ENCODE results near the gene ITIH1.

Gene ITIH1

DNA sequence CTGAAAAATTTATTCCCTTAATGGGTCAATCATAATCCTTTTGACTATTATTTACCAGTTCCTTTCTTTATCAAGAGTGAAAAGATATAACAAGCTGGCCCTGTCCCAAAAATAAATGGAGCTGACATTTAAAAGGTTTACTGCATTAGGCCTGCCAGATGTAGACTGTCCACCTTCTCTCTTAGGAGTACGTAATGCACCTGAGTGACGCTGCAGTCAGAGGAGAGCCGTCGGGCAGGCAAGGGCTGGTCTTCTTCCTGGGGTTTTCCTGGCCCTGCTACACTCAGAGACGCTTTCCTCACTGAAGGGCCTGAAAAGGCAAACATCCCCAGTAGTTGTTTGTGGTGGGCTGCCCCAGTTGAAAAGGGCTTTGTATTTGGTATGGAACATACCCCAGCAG lies 34.2 kb upstream of the ITIH1 start:
- H3K27ac ChIP-seq (replicated peaks; ENCODE audit: low read length): no peak overlapping the region
- H3K9me3 ChIP-seq (replicated peaks in 1 of 2; ENCODE audit: control insufficient read depth in 2 of 2, insufficient read depth in 1 of 2, low read depth in 1 of 2, low read length in 2 of 2): peaks cover 0 to 18% of the 10 kb centered on the region in 2 donors
- H3K4ac ChIP-seq (ENCODE audit: low read length): no peak overlapping the region
- no peaks in the 10 kb centered on the region for H3K27me3 ChIP-seq (ENCODE audit: control insufficient read depth in 3 of 3, insufficient read depth in 3 of 3, low read depth in 1 of 3, low read length in 3 of 3)
- no peak overlapping the region for H3K9ac ChIP-seq (ENCODE audit: low read depth, low read length, poor library complexity)
- no peak overlapping the region for H3K18ac ChIP-seq (ENCODE audit: low read length)
- no peak overlapping the region for H2BK5ac ChIP-seq (ENCODE audit: low read length)
- H3K23ac ChIP-seq (ENCODE audit: low read depth, low read length, poor library complexity): no peak overlapping the region
- H3K14ac ChIP-seq (ENCODE audit: low read length): no peak overlapping the region
- no peak overlapping the region for H2BK120ac ChIP-seq (ENCODE audit: low read depth, low read length)
- no peak overlapping the region for H3K4me2 ChIP-seq (ENCODE audit: insufficient read depth, low read length, poor library complexity, severe bottlenecking)
- no peak for DNase-seq (ENCODE audit: low spot score)
- no peak overlapping the region for H4K8ac ChIP-seq (ENCODE audit: low read depth, low read length)
- H3K4me3 ChIP-seq (ENCODE audit: low read length in 2 of 2): no peak overlapping the region
- no CpG with 5 or more reads among the region's 5 CpGs for WGBS, 2 donors (ENCODE audit: extremely low coverage in 2 of 2, insufficient read length in 2 of 2, insufficient replicate concordance in 1 of 2)
- no peak overlapping the region for H2AK5ac ChIP-seq (ENCODE audit: low read depth, low read length)
- no peak overlapping the region for H2AFZ ChIP-seq (ENCODE audit: low read length)
- no peaks in the 10 kb centered on the region for H3K79me1 ChIP-seq (ENCODE audit: low read depth, low read length)
- no peak overlapping the region for H2BK12ac ChIP-seq (ENCODE audit: low read length)
- H2BK15ac ChIP-seq (ENCODE audit: low read length): no peak overlapping the region
- H3K4me1 ChIP-seq (ENCODE audit: control insufficient read depth in 2 of 2, insufficient read depth in 1 of 2, low read depth in 1 of 2, low read length in 2 of 2): no peaks in the 10 kb centered on the region
- no peak overlapping the region for H4K91ac ChIP-seq (ENCODE audit: low read depth, low read length, poor library complexity)
- H3K36me3 ChIP-seq (replicated peaks in 1 of 2; ENCODE audit: control insufficient read depth in 2 of 2, insufficient read depth in 2 of 2, low read length in 2 of 2): peaks cover 40 to 95% of the 10 kb centered on the region in 2 donors

DNA sequence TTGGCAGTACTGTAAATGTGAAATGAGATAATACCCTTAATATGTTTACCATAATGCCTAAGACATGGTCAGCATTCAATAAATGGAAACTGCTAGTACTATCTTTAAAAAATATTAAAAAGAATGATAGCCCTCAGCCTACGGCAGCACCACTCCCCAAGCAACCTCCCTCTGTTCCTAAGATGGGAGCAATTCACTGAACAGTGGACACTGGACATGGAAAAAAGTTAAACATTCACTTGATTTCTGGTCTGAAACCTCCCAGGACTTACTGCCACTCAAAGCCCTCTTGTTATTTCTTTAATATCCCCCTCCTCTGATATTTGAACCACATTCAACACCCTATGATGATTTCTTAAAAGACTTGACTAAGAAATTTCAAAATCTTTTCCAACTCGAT lies 33.7 kb upstream of the ITIH1 start:
- no peak overlapping the region for H3K18ac ChIP-seq (ENCODE audit: low read length)
- peaks cover 39 to 95% of the 10 kb centered on the region in 2 donors for H3K36me3 ChIP-seq (replicated peaks in 1 of 2; ENCODE audit: control insufficient read depth in 2 of 2, insufficient read depth in 2 of 2, low read length in 2 of 2)
- no peak overlapping the region for H2BK15ac ChIP-seq (ENCODE audit: low read length)
- no peak overlapping the region for H3K27ac ChIP-seq (replicated peaks; ENCODE audit: low read length)
- no peak overlapping the region for H3K4ac ChIP-seq (ENCODE audit: low read length)
- H2BK5ac ChIP-seq (ENCODE audit: low read length): no peak overlapping the region
- no peaks in the 10 kb centered on the region for H3K27me3 ChIP-seq (ENCODE audit: control insufficient read depth in 3 of 3, insufficient read depth in 3 of 3, low read depth in 1 of 3, low read length in 3 of 3)
- no peak overlapping the region for H4K8ac ChIP-seq (ENCODE audit: low read depth, low read length)
- H3K9ac ChIP-seq (ENCODE audit: low read depth, low read length, poor library complexity): no peak overlapping the region
- WGBS, 2 donors (ENCODE audit: extremely low coverage in 2 of 2, insufficient read length in 2 of 2, insufficient replicate concordance in 1 of 2): no CpG with 5 or more reads among the region's 2 CpGs
- no peak for DNase-seq (ENCODE audit: low spot score)
- peaks cover 0 to 18% of the 10 kb centered on the region in 2 donors for H3K9me3 ChIP-seq (replicated peaks in 1 of 2; ENCODE audit: control insufficient read depth in 2 of 2, insufficient read depth in 1 of 2, low read depth in 1 of 2, low read length in 2 of 2)
- no peak overlapping the region for H3K4me3 ChIP-seq (ENCODE audit: low read length in 2 of 2)
- no peak overlapping the region for H4K91ac ChIP-seq (ENCODE audit: low read depth, low read length, poor library complexity)
- H2BK120ac ChIP-seq (ENCODE audit: low read depth, low read length): no peak overlapping the region
- no peak overlapping the region for H3K14ac ChIP-seq (ENCODE audit: low read length)
- no peak overlapping the region for H2BK12ac ChIP-seq (ENCODE audit: low read length)
- H3K23ac ChIP-seq (ENCODE audit: low read depth, low read length, poor library complexity): no peak overlapping the region
- peaks cover under 1% of the 10 kb centered on the region for H3K79me1 ChIP-seq (ENCODE audit: low read depth, low read length)
- no peaks in the 10 kb centered on the region for H3K4me1 ChIP-seq (ENCODE audit: control insufficient read depth in 2 of 2, insufficient read depth in 1 of 2, low read depth in 1 of 2, low read length in 2 of 2)
- H3K4me2 ChIP-seq (ENCODE audit: insufficient read depth, low read length, poor library complexity, severe bottlenecking): no peak overlapping the region
- no peak overlapping the region for H2AK5ac ChIP-seq (ENCODE audit: low read depth, low read length)
- H2AFZ ChIP-seq (ENCODE audit: low read length): no peak overlapping the region

GRCh38 chr3:52752045-52752660 lies 25.2 kb upstream of the ITIH1 start:
- no peak overlapping the region for H3K4ac ChIP-seq (ENCODE audit: low read length)
- H2BK5ac ChIP-seq (ENCODE audit: low read length): no peak overlapping the region
- no peak overlapping the region for H2BK12ac ChIP-seq (ENCODE audit: low read length)
- H3K27me3 ChIP-seq (ENCODE audit: control insufficient read depth in 3 of 3, insufficient read depth in 3 of 3, low read depth in 1 of 3, low read length in 3 of 3): no peaks in the 10 kb centered on the region
- H3K23ac ChIP-seq (ENCODE audit: low read depth, low read length, poor library complexity): no peak overlapping the region
- H3K18ac ChIP-seq (ENCODE audit: low read length): no peak overlapping the region
- H3K14ac ChIP-seq (ENCODE audit: low read length): no peak overlapping the region
- H4K91ac ChIP-seq (ENCODE audit: low read depth, low read length, poor library complexity): no peak overlapping the region
- no peak overlapping the region for H2BK15ac ChIP-seq (ENCODE audit: low read length)
- no peak overlapping the region for H3K27ac ChIP-seq (replicated peaks; ENCODE audit: low read length)
- no peak overlapping the region for H2BK120ac ChIP-seq (ENCODE audit: low read depth, low read length)
- H2AFZ ChIP-seq (ENCODE audit: low read length): no peak overlapping the region
- no peak overlapping the region for H3K4me2 ChIP-seq (ENCODE audit: insufficient read depth, low read length, poor library complexity, severe bottlenecking)
- H3K4me3 ChIP-seq (ENCODE audit: low read length in 2 of 2): no peak overlapping the region
- DNase-seq (ENCODE audit: low spot score): no peak
- no peak overlapping the region for H2AK5ac ChIP-seq (ENCODE audit: low read depth, low read length)
- peaks cover 2% of the 10 kb centered on the region for H3K79me1 ChIP-seq (ENCODE audit: low read depth, low read length)
- H3K9me3 ChIP-seq (replicated peaks in 1 of 2; ENCODE audit: control insufficient read depth in 2 of 2, insufficient read depth in 1 of 2, low read depth in 1 of 2, low read length in 2 of 2): no peaks in the 10 kb centered on the region
- H3K4me1 ChIP-seq (ENCODE audit: control insufficient read depth in 2 of 2, insufficient read depth in 1 of 2, low read depth in 1 of 2, low read length in 2 of 2): no peaks in the 10 kb centered on the region
- H4K8ac ChIP-seq (ENCODE audit: low read depth, low read length): no peak overlapping the region
- no CpG with 5 or more reads among the region's 3 CpGs for WGBS, 2 donors (ENCODE audit: extremely low coverage in 2 of 2, insufficient read length in 2 of 2, insufficient replicate concordance in 1 of 2)
- peaks cover 26 to 93% of the 10 kb centered on the region in 2 donors for H3K36me3 ChIP-seq (replicated peaks in 1 of 2; ENCODE audit: control insufficient read depth in 2 of 2, insufficient read depth in 2 of 2, low read length in 2 of 2)
- H3K9ac ChIP-seq (ENCODE audit: low read depth, low read length, poor library complexity): no peak overlapping the region

- Histone ChIP-seq H3K36me3 (replicated peaks in 1 of 2; ENCODE audit: control insufficient read depth in 2 of 2, insufficient read depth in 2 of 2, low read length in 2 of 2) (peaks cover 18 to 95% of the 10 kb centered on the region in 2 donors), H3K4me2 (ENCODE audit: insufficient read depth, low read length, poor library complexity, severe bottlenecking) (no peak overlapping the region), H3K18ac (ENCODE audit: low read length) (no peak overlapping the region), H3K27me3 (ENCODE audit: control insufficient read depth in 3 of 3, insufficient read depth in 3 of 3, low read depth in 1 of 3, low read length in 3 of 3) (no peaks in the 10 kb centered on the region), H3K79me1 (ENCODE audit: low read depth, low read length) (no peaks in the 10 kb centered on the region), H2BK5ac (ENCODE audit: low read length) (no peak overlapping the region), H2BK120ac (ENCODE audit: low read depth, low read length) (no peak overlapping the region), H3K4me3 (ENCODE audit: low read length in 2 of 2) (no peak overlapping the region), H2AK5ac (ENCODE audit: low read depth, low read length) (no peak overlapping the region), H3K9ac (ENCODE audit: low read depth, low read length, poor library complexity) (no peak overlapping the region), H3K23ac (ENCODE audit: low read depth, low read length, poor library complexity) (no peak overlapping the region), H2BK15ac (ENCODE audit: low read length) (no peak overlapping the region), H3K4me1 (ENCODE audit: control insufficient read depth in 2 of 2, insufficient read depth in 1 of 2, low read depth in 1 of 2, low read length in 2 of 2) (no peaks in the 10 kb centered on the region), H3K14ac (ENCODE audit: low read length) (no peak overlapping the region), H2BK12ac (ENCODE audit: low read length) (no peak overlapping the region), H2AFZ (ENCODE audit: low read length) (no peak overlapping the region), H3K27ac (replicated peaks; ENCODE audit: low read length) (no peak overlapping the region), H3K4ac (ENCODE audit: low read length) (no peak overlapping the region), H4K91ac (ENCODE audit: low read depth, low read length, poor library complexity) (no peak overlapping the region), H4K8ac (ENCODE audit: low read depth, low read length) (no peak overlapping the region), H3K9me3 (replicated peaks in 1 of 2; ENCODE audit: control insufficient read depth in 2 of 2, insufficient read depth in 1 of 2, low read depth in 1 of 2, low read length in 2 of 2) (no peaks in the 10 kb centered on the region)
- no peak for DNase-seq (ENCODE audit: low spot score)
- WGBS, 2 donors (ENCODE audit: extremely low coverage in 2 of 2, insufficient read length in 2 of 2, insufficient replicate concordance in 1 of 2): no CpG with 5 or more reads among the region's 4 CpGs
Measured at GRCh38 chr3:52754373-52754772, 23.0 kb upstream of the ITIH1 start.
